HCT116 (cell line): ENCODE data around the gene SUCLG1. TPM values are rescaled to one million over a fixed set of nuclear protein-coding genes. Genes with fewer than 3 reads are reported as not detected.

Experiments
- ATAC-seq: fragments of 200-7000 bp; cut with Tn5 transposase; 2 replicates; pipeline ENCODE4 v1.9.1; 2020; ENCODE audit warnings: mild to moderate bottlenecking, moderate library complexity
- BruUV-seq: library from RNA; stranded (reverse); fragments of 400-500 nt; replicated peaks from 2 replicates; lab custom pipeline; 2021; lab: Mats Ljungman, UMichigan
- CTCF ChIA-PET: fragments of 300-600 bp; sonication (Branson Sonifier 250); formaldehyde crosslinking; loops from one replicate; lab custom pipeline; 2021; ENCODE audit warnings: antibody characterized with exemption; lab: Charles Lee
- POLR2A ChIA-PET: fragments of 300-600, 350-600 bp; sonication (Branson Sonifier 250); formaldehyde crosslinking; loops from one replicate; lab custom pipeline; 2021; ENCODE audit warnings: antibody characterized with exemption; lab: Charles Lee
- RAD21 ChIA-PET, 2 experiments: fragments of 300-600 bp; sonication (Branson Sonifier 250); formaldehyde crosslinking; loops; one replicate each; lab custom pipeline; 2023; ENCODE audit warnings: low total read pairs in 2 of 2; ENCODE audit not compliant: uncharacterized antibody in 2 of 2, unreplicated experiment in 2 of 2, low non-redundant PET in 1 of 2; lab: Charles Lee
- DNase-seq: peaks from one replicate; pipeline ENCODE4 v3.0.0-alpha.2; 2010; ENCODE audit warnings: low read depth, low spot score
- H2AFZ ChIP-seq: fragments of 200-600 bp; shearing (Covaris generic), sonication (generic); 2 replicates; pipeline ENCODE4 v1.6.1; 2017; ENCODE audit warnings: low read depth, mixed run types, mixed read lengths, antibody characterized with exemption, low read length; ENCODE audit not compliant: poor library complexity, severe bottlenecking
- H3K27ac ChIP-seq: 2 replicates; pipeline ENCODE4 v1.5.1; 2012; ENCODE audit warnings: low read depth, low read length
- H3K27me3 ChIP-seq: fragments of 200-600 bp; sonication (generic); 2 replicates; pipeline ENCODE4 v1.6.1; 2016; ENCODE audit warnings: mixed run types, low read length, mixed read lengths; ENCODE audit not compliant: insufficient read depth
- H3K36me3 ChIP-seq, 2 experiments: fragments of 200-500 bp in 1 of 2; fragments of 200-600 bp in 1 of 2; sonication (Bioruptor generic) in 1 of 2; sonication (generic) in 1 of 2; 2 replicates each; pipeline versions ENCODE4 v1.5.1 to v1.6.1; 2014 to 2016; ENCODE audit warnings: low read length in 2 of 2, inconsistent platforms in 1 of 2, mixed read lengths in 1 of 2, mixed run types in 1 of 2; ENCODE audit not compliant: insufficient read depth in 2 of 2, control insufficient read depth in 1 of 2
- H3K4me1 ChIP-seq, 2 experiments: fragments of 200-600 bp in 1 of 2; sonication (generic) in 1 of 2; 2 replicates each; pipeline versions ENCODE4 v1.5.1 to v1.6.1; 2012 to 2017; ENCODE audit warnings: low read length in 2 of 2, inconsistent platforms in 1 of 2, mild to moderate bottlenecking in 1 of 2, mixed read lengths in 1 of 2, mixed run types in 1 of 2, moderate library complexity in 1 of 2; ENCODE audit not compliant: insufficient read depth in 2 of 2, control insufficient read depth in 1 of 2
- H3K4me2 ChIP-seq: fragments of 200-600 bp; sonication (generic); 2 replicates; pipeline ENCODE4 v1.6.1; 2017; ENCODE audit warnings: mixed run types, low read length, mixed read lengths
- H3K4me3 ChIP-seq, 2 experiments: fragments of 200-600 bp in 1 of 2; sonication (generic) in 1 of 2; replicated peaks in 1 of 2; 2 replicates each; pipeline ENCODE4 v1.5.1; 2011 to 2016; ENCODE audit warnings: low read length in 2 of 2, control low read depth in 1 of 2, low read depth in 1 of 2, mild to moderate bottlenecking in 1 of 2, mixed read lengths in 1 of 2, mixed run types in 1 of 2
- H3K79me2 ChIP-seq: fragments of 200-600 bp; sonication (generic); 2 replicates; pipeline ENCODE4 v1.6.1; 2017; ENCODE audit warnings: mild to moderate bottlenecking, mixed run types, low read length, moderate library complexity, mixed read lengths; ENCODE audit not compliant: insufficient read depth
- H3K9ac ChIP-seq: fragments of 200-600 bp; sonication (generic); 2 replicates; pipeline ENCODE4 v1.6.1; 2016; ENCODE audit warnings: low read length, mixed read lengths
- H3K9me2 ChIP-seq: fragments of 200-600 bp; sonication (generic), shearing (Covaris generic); 2 replicates; pipeline ENCODE4 v1.6.1; 2017; ENCODE audit warnings: mixed run types, mild to moderate bottlenecking, moderate library complexity; ENCODE audit not compliant: insufficient read depth
- H3K9me3 ChIP-seq, 2 experiments: fragments of 200-500 bp in 1 of 2; fragments of 200-600 bp in 1 of 2; sonication (Bioruptor generic) in 1 of 2; sonication (generic) in 1 of 2; 2 replicates each; pipeline ENCODE4 v1.6.1; 2014 to 2017; ENCODE audit warnings: low read length in 2 of 2, mixed read lengths in 2 of 2, inconsistent platforms in 1 of 2, low read depth in 1 of 2, mild to moderate bottlenecking in 1 of 2, mixed run types in 1 of 2, moderate library complexity in 1 of 2; ENCODE audit not compliant: control insufficient read depth in 1 of 2, insufficient read depth in 1 of 2
- H4K20me1 ChIP-seq: fragments of 200-600 bp; sonication (generic), shearing (Covaris generic); 2 replicates; pipeline ENCODE4 v1.6.1; 2017; ENCODE audit warnings: mixed run types, mild to moderate bottlenecking, moderate library complexity; ENCODE audit not compliant: insufficient read depth
- CBX3 ChIP-seq: IDR thresholded peaks from 2 replicates; pipeline ENCODE4 v1.6.1; 2012; ENCODE audit warnings: low read depth
- CEBPB ChIP-seq: IDR thresholded peaks from 2 replicates; pipeline ENCODE4 v1.6.1; 2012; ENCODE audit warnings: low read depth
- ELF1 ChIP-seq: IDR thresholded peaks from 2 replicates; pipeline ENCODE4 v1.6.1; 2012; ENCODE audit warnings: low read depth, borderline replicate concordance
- EZH2 ChIP-seq: fragments of 200-600 bp; sonication (generic); IDR thresholded peaks from 2 replicates; pipeline ENCODE4 v1.6.1; 2017; ENCODE audit warnings: antibody characterized with exemption, mixed run types
- EZH2phosphoT487 ChIP-seq: fragments of 200-600 bp; IDR thresholded peaks from 2 replicates; pipeline ENCODE4 v1.6.1; 2018; ENCODE audit warnings: antibody characterized with exemption, borderline replicate concordance
- SRF ChIP-seq: IDR thresholded peaks from 2 replicates; pipeline ENCODE4 v1.6.1; 2012; ENCODE audit warnings: low read depth
- YY1 ChIP-seq: IDR thresholded peaks from 2 replicates; pipeline ENCODE4 v1.6.1; 2011; ENCODE audit warnings: low read length, low read depth, moderate library complexity, mild to moderate bottlenecking; ENCODE audit not compliant: insufficient replicate concordance; ENCODE audit errors: extremely low read depth
- ZFX ChIP-seq: fragments of 450-650 bp; IDR thresholded peaks from 2 replicates; pipeline ENCODE4 v1.6.1; 2017
- intact Hi-C: fragments of 100-400 bp; cut with micrococcal nuclease; formaldehyde crosslinking; loops from 2 replicates; pipeline ENCODE4 v1.10.0; 2022
- total RNA-seq: library from RNA; stranded (reverse); gene quantifications from one replicate; pipeline ENCODE4 v1.2.1, GENCODE V29; 2021; ENCODE audit not compliant: unreplicated experiment
- TF ChIP-seq, protein P1 (sequence below), 3 experiments: fragments of 200-600 bp in 1 of 3; sonication (generic) in 1 of 3; IDR thresholded peaks in 2 of 3; conservative IDR thresholded peaks in 1 of 3; 2 replicates each; pipeline ENCODE4 v1.5.1; 2012 to 2017; ENCODE audit warnings: low read depth in 2 of 3, low read length in 2 of 3, antibody characterized with exemption in 1 of 3, borderline replicate concordance in 1 of 3, control low read depth in 1 of 3, mild to moderate bottlenecking in 1 of 3, mixed read lengths in 1 of 3, mixed run types in 1 of 3, moderate library complexity in 1 of 3; ENCODE audit not compliant: insufficient read depth in 1 of 3
- TF ChIP-seq, protein P2 (sequence below): IDR thresholded peaks from 2 replicates; pipeline ENCODE4 v1.6.1; 2011; ENCODE audit warnings: mild to moderate bottlenecking, low read length, moderate library complexity; ENCODE audit not compliant: insufficient replicate concordance; ENCODE audit errors: extremely low read depth

SUCLG1 gene
- total RNA-seq, 1 experiment from 2014 or later = 56.3 TPM

DNA sequence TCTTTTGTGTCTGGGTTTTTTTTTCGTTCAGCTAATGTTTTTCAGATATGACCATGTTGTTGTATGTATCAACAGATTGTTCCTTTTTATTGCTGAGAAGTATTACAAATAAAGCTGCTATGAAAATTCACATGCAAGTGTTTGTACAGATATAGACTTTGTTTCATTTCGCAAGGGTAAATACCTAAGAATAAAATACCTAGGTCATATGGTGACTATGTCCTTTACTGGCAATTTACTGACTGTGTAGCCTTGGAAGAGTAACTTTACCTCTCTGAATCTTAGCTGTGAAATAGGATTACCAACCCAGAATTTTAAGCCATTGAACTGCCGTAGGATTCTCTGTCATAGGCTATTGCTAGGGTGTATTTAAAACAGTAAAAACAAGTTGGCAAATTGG, 38.2 kb upstream of the SUCLG1 start:
- Histone ChIP-seq H3K9ac (no peak overlapping the region), H3K4me2 (no peak overlapping the region), H3K36me3 (no peaks in the 10 kb centered on the region), H4K20me1 (no peaks in the 10 kb centered on the region), H3K27me3 (no peaks in the 10 kb centered on the region), H2AFZ (no peak overlapping the region), H3K4me1 (no peaks in the 10 kb centered on the region; a peak in 1 of 4 replicates), H3K9me3 (no peaks in the 10 kb centered on the region), H3K27ac (no peak overlapping the region), H3K79me2 (no peaks in the 10 kb centered on the region), H3K9me2 (no peaks in the 10 kb centered on the region), H3K4me3 (no peak overlapping the region)
- ChIA-PET POLR2A (no interaction called here), CTCF (interaction anchor here (1.0 to 1.7 kb wide), 3 partner anchors 361 to 429 kb away, joined by 3 to 8 read pairs (median 5); no protein-coding TSS in a partner anchor), RAD21 (no interaction called here)
- intact Hi-C loops = no loop called here
- TF ChIP-seq CEBPB (no peak), YY1 (no peak), ZFX (no peak), SRF (no peak), EZH2 (no peak), CBX3 (no peak), ELF1 (no peak), EZH2phosphoT487 (no peak)
- TF ChIP-seq, protein P1, sequence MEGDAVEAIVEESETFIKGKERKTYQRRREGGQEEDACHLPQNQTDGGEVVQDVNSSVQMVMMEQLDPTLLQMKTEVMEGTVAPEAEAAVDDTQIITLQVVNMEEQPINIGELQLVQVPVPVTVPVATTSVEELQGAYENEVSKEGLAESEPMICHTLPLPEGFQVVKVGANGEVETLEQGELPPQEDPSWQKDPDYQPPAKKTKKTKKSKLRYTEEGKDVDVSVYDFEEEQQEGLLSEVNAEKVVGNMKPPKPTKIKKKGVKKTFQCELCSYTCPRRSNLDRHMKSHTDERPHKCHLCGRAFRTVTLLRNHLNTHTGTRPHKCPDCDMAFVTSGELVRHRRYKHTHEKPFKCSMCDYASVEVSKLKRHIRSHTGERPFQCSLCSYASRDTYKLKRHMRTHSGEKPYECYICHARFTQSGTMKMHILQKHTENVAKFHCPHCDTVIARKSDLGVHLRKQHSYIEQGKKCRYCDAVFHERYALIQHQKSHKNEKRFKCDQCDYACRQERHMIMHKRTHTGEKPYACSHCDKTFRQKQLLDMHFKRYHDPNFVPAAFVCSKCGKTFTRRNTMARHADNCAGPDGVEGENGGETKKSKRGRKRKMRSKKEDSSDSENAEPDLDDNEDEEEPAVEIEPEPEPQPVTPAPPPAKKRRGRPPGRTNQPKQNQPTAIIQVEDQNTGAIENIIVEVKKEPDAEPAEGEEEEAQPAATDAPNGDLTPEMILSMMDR (IDR thresholded peaks at IDR 0.05 in 2 of 3, conservative IDR thresholded peaks at IDR 0.05 in 1 of 3; ENCODE audit: borderline replicate concordance in 1 of 3, insufficient read depth in 1 of 3, low read depth in 2 of 3, low read length in 2 of 3) = no peak
- TF ChIP-seq, protein P2, sequence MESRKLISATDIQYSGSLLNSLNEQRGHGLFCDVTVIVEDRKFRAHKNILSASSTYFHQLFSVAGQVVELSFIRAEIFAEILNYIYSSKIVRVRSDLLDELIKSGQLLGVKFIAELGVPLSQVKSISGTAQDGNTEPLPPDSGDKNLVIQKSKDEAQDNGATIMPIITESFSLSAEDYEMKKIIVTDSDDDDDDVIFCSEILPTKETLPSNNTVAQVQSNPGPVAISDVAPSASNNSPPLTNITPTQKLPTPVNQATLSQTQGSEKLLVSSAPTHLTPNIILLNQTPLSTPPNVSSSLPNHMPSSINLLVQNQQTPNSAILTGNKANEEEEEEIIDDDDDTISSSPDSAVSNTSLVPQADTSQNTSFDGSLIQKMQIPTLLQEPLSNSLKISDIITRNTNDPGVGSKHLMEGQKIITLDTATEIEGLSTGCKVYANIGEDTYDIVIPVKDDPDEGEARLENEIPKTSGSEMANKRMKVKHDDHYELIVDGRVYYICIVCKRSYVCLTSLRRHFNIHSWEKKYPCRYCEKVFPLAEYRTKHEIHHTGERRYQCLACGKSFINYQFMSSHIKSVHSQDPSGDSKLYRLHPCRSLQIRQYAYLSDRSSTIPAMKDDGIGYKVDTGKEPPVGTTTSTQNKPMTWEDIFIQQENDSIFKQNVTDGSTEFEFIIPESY = no peak
- ATAC-seq = no peak
- BruUV-seq = no TSS peak
- no peak for DNase-seq
